K562 (cell line): Measurements from ENCODE around the gene LPIN2. TPM values are rescaled to one million over a fixed set of nuclear protein-coding genes. Genes with fewer than 3 reads are reported as not detected.

Source experiments
- BRD4 ChIP-seq: fragments of 200-600 bp; sonication (generic); IDR thresholded peaks from 2 replicates; pipeline ENCODE4 v1.6.1; 2017; ENCODE audit warnings: inconsistent platforms
- FUS ChIP-seq: fragments of 200-400 bp; formaldehyde crosslinking; optimal IDR thresholded peaks from 2 replicates; pipeline ENCODE3; 2017; ENCODE audit warnings: low read depth, low read length
- LCOR ChIP-seq: sonication (generic); formaldehyde crosslinking; IDR thresholded peaks from 2 replicates; pipeline ENCODE4 v1.8.0; 2022; ENCODE audit warnings: mild to moderate bottlenecking, missing genetic modification reagents
- LEF1 ChIP-seq: fragments of 450-650 bp; IDR thresholded peaks from 2 replicates; pipeline ENCODE4 v1.6.1; 2016; ENCODE audit warnings: mild to moderate bottlenecking
- MAFK ChIP-seq: IDR thresholded peaks from 2 replicates; pipeline ENCODE4 v1.6.1; 2011; ENCODE audit warnings: low read length, improper control_type of control experiment
- MAZ ChIP-seq, 2 experiments: fragments of 450-650 bp in 1 of 2; sonication (generic) in 1 of 2; formaldehyde crosslinking; IDR thresholded peaks in 1 of 2; conservative IDR thresholded peaks in 1 of 2; 2 replicates each; pipeline versions ENCODE4 v1.4.0 to v1.5.0; 2020; ENCODE audit warnings: mild to moderate bottlenecking in 1 of 2, missing genetic modification reagents in 1 of 2
- MCM5 ChIP-seq: fragments of 450-650 bp; IDR thresholded peaks from 2 replicates; pipeline ENCODE4 v1.6.1; 2016; ENCODE audit warnings: low read depth
- NFIX ChIP-seq: fragments of 250-450 bp; sonication (Bioruptor Pico); IDR thresholded peaks from 2 replicates; pipeline ENCODE4 v1.4.0; 2020; ENCODE audit warnings: low read depth, mild to moderate bottlenecking, moderate library complexity
- SMARCC2 ChIP-seq: fragments of 450-650 bp; IDR thresholded peaks from 2 replicates; pipeline ENCODE4 v1.6.1; 2017; ENCODE audit warnings: antibody characterized with exemption, moderate library complexity, mild to moderate bottlenecking, low read depth
- TOE1 ChIP-seq, 2 experiments: fragments of 450-650 bp in 1 of 2; sonication (generic) in 1 of 2; formaldehyde crosslinking in 1 of 2; IDR thresholded peaks; 2 replicates each; pipeline versions ENCODE4 v1.7.1 to v1.8.0; 2016 to 2022; ENCODE audit warnings: borderline replicate concordance in 2 of 2, mild to moderate bottlenecking in 2 of 2, antibody characterized with exemption in 1 of 2, inconsistent platforms in 1 of 2, low read depth in 1 of 2, missing genetic modification reagents in 1 of 2, moderate library complexity in 1 of 2
- WHSC1 ChIP-seq: IDR thresholded peaks from one replicate; pipeline ENCODE4 v1.6.1; 2012; ENCODE audit warnings: low read length, control low read depth, inconsistent platforms
- ZNF140 ChIP-seq: fragments of 250-450 bp; sonication (Bioruptor Pico); IDR thresholded peaks from 2 replicates; pipeline ENCODE4 v1.8.0; 2021; ENCODE audit warnings: moderate library complexity, mild to moderate bottlenecking, inconsistent platforms
- ZNF224 ChIP-seq: sonication (generic); formaldehyde crosslinking; IDR thresholded peaks from 2 replicates; pipeline ENCODE4 v1.8.0; 2022; ENCODE audit warnings: mild to moderate bottlenecking, missing genetic modification reagents
- ZNF324 ChIP-seq: fragments of 250-450 bp; sonication (Bioruptor Pico); IDR thresholded peaks from 2 replicates; pipeline ENCODE4 v1.4.0; 2020; ENCODE audit warnings: mild to moderate bottlenecking
- ZNF75A ChIP-seq: fragments of 450-650 bp; formaldehyde crosslinking; IDR thresholded peaks from 2 replicates; pipeline ENCODE4 v1.4.0; 2020; ENCODE audit warnings: mild to moderate bottlenecking
- ZNF830 ChIP-seq: fragments of 250-450 bp; sonication (Bioruptor Pico); IDR thresholded peaks from 2 replicates; pipeline ENCODE4 v1.5.0; 2021; ENCODE audit warnings: mild to moderate bottlenecking
- polyA plus RNA-seq, 8 experiments: library from polyadenylated mRNA; depleted of rRNA in 4 of 8; stranded (reverse) in 5 of 8; unstranded in 3 of 8; fragments of >200 nt; fragmentation: Nextera tagmentation in 2 of 8; fragmentation: Illumina TruSeq in 1 of 8; extraction: Ambion mirVana in 2 of 8; extraction: Trizol in 1 of 8; gene quantifications; 2 replicates each; pipeline versions ENCODE4 v1.2.1 to v1.2.3, GENCODE V29; 2011 to 2014; ENCODE audit warnings: inconsistent platforms in 1 of 8, missing spikeins in 1 of 8
- total RNA-seq, 7 experiments: library from RNA; depleted of rRNA in 6 of 7; stranded (reverse); fragments of >200 nt in 6 of 7; fragmentation: Illumina TruSeq in 2 of 7; extraction: Trizol in 2 of 7; gene quantifications; 2 replicates each; pipeline versions ENCODE4 v1.2.1 to v1.2.3, GENCODE V29; 2011 to 2021; ENCODE audit warnings: low replicate concordance in 1 of 7
- TF ChIP-seq, protein P1 (sequence below): fragments of 450-650 bp; IDR thresholded peaks from 2 replicates; pipeline ENCODE4 v1.6.1; 2016; ENCODE audit warnings: mild to moderate bottlenecking, moderate library complexity

Gene LPIN2
- total and polyA plus RNA-seq, 9 of the 15 experiments (the other 6 are each of a cell fraction or from before 2014, with no cell fraction given): 5.2 to 34.8 (median 24.6) TPM

DNA sequence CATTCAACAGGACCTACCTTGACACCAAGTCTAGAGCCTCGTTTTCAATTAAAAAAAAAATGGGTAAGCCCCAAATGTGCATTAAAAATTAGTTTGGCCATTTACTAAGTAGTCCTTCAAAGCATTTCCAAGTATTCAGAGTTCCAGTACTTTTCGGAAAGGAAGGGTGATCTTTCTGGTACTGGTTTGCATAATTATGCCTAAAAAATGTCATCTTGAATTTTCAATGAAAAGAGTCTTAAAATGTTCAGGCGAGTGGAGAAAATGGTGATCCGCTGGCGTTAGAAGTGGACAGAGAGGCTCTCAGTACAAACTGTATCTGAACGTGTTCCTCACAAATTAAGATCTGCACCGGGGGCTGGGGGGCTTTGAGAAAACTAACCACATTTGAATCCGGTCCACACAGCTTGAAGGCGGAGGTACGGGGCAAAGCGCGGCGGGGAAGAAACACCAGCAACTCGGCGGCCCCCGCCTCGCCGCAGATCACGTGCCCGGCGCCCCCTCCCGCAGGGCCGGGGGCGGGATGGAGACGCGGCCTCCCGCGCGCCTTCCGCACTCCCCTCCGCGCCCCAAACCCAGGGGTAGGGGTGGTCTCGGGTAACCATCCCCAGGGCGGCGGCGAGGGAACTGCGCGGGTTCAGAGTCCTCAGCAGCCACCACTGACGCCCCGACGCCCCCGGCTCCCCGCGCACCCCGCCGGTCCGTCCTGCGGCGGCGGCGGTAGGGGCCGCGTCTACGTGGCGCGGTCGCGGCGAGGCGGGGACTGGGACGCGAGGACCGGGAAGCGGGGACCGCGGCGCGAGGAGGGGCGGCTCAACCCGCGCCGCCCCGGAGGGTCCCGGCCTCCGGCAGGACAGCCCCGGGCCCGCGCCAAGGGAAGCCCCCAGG lies 564 bp downstream of the LPIN2 start (continued):
- peak; percentile 83 to 94 for TF ChIP-seq MAZ (CRISPR knock-in tag; conservative IDR thresholded peaks at IDR 0.05 in 1 of 2, IDR thresholded peaks at IDR 0.05 in 1 of 2)
- no peak for TF ChIP-seq ZNF140 (CRISPR knock-in tag)
- no peak; the same call in 1 of the 2 replicates for TF ChIP-seq SMARCC2
- TF ChIP-seq MCM5: no peak
- no peak for TF ChIP-seq ZNF75A (CRISPR knock-in tag)
- TF ChIP-seq LEF1: 0 out of 2 replicates have a peak, but pooled peaks have one; percentile 23
- peak; percentile 79; the same call in 1 of the 2 replicates for TF ChIP-seq BRD4
- TF ChIP-seq, protein P1, sequence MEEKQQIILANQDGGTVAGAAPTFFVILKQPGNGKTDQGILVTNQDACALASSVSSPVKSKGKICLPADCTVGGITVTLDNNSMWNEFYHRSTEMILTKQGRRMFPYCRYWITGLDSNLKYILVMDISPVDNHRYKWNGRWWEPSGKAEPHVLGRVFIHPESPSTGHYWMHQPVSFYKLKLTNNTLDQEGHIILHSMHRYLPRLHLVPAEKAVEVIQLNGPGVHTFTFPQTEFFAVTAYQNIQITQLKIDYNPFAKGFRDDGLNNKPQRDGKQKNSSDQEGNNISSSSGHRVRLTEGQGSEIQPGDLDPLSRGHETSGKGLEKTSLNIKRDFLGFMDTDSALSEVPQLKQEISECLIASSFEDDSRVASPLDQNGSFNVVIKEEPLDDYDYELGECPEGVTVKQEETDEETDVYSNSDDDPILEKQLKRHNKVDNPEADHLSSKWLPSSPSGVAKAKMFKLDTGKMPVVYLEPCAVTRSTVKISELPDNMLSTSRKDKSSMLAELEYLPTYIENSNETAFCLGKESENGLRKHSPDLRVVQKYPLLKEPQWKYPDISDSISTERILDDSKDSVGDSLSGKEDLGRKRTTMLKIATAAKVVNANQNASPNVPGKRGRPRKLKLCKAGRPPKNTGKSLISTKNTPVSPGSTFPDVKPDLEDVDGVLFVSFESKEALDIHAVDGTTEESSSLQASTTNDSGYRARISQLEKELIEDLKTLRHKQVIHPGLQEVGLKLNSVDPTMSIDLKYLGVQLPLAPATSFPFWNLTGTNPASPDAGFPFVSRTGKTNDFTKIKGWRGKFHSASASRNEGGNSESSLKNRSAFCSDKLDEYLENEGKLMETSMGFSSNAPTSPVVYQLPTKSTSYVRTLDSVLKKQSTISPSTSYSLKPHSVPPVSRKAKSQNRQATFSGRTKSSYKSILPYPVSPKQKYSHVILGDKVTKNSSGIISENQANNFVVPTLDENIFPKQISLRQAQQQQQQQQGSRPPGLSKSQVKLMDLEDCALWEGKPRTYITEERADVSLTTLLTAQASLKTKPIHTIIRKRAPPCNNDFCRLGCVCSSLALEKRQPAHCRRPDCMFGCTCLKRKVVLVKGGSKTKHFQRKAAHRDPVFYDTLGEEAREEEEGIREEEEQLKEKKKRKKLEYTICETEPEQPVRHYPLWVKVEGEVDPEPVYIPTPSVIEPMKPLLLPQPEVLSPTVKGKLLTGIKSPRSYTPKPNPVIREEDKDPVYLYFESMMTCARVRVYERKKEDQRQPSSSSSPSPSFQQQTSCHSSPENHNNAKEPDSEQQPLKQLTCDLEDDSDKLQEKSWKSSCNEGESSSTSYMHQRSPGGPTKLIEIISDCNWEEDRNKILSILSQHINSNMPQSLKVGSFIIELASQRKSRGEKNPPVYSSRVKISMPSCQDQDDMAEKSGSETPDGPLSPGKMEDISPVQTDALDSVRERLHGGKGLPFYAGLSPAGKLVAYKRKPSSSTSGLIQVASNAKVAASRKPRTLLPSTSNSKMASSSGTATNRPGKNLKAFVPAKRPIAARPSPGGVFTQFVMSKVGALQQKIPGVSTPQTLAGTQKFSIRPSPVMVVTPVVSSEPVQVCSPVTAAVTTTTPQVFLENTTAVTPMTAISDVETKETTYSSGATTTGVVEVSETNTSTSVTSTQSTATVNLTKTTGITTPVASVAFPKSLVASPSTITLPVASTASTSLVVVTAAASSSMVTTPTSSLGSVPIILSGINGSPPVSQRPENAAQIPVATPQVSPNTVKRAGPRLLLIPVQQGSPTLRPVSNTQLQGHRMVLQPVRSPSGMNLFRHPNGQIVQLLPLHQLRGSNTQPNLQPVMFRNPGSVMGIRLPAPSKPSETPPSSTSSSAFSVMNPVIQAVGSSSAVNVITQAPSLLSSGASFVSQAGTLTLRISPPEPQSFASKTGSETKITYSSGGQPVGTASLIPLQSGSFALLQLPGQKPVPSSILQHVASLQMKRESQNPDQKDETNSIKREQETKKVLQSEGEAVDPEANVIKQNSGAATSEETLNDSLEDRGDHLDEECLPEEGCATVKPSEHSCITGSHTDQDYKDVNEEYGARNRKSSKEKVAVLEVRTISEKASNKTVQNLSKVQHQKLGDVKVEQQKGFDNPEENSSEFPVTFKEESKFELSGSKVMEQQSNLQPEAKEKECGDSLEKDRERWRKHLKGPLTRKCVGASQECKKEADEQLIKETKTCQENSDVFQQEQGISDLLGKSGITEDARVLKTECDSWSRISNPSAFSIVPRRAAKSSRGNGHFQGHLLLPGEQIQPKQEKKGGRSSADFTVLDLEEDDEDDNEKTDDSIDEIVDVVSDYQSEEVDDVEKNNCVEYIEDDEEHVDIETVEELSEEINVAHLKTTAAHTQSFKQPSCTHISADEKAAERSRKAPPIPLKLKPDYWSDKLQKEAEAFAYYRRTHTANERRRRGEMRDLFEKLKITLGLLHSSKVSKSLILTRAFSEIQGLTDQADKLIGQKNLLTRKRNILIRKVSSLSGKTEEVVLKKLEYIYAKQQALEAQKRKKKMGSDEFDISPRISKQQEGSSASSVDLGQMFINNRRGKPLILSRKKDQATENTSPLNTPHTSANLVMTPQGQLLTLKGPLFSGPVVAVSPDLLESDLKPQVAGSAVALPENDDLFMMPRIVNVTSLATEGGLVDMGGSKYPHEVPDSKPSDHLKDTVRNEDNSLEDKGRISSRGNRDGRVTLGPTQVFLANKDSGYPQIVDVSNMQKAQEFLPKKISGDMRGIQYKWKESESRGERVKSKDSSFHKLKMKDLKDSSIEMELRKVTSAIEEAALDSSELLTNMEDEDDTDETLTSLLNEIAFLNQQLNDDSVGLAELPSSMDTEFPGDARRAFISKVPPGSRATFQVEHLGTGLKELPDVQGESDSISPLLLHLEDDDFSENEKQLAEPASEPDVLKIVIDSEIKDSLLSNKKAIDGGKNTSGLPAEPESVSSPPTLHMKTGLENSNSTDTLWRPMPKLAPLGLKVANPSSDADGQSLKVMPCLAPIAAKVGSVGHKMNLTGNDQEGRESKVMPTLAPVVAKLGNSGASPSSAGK: peak; percentile 61; the same call in 1 of the 2 replicates
- peak; percentile 81 for TF ChIP-seq TOE1 (IDR thresholded peaks at IDR 0.05; ENCODE audit: borderline replicate concordance)
- TF ChIP-seq TOE1 (CRISPR knock-in tag; IDR thresholded peaks at IDR 0.05; ENCODE audit: borderline replicate concordance, low read depth): no peak
- TF ChIP-seq MAFK: no peak
- no peak for TF ChIP-seq NFIX (CRISPR knock-in tag)
- TF ChIP-seq WHSC1: no peak
- no peak for TF ChIP-seq ZNF830
- TF ChIP-seq ZNF224 (CRISPR knock-in tag): no peak
- no peak for TF ChIP-seq ZNF324 (CRISPR knock-in tag)
- peak; percentile 73 for TF ChIP-seq FUS
- no peak for TF ChIP-seq LCOR (CRISPR knock-in tag)
